K562 (cell line): Measurements from ENCODE around the gene EEF2K. TPM values are rescaled to one million over a fixed set of nuclear protein-coding genes. Genes with fewer than 3 reads are reported as not detected.

Experiments
- ATAC-seq: fragments of 200-7000 bp; cut with Tn5 transposase; 3 replicates; pipeline ENCODE4 v1.9.1; 2020; ENCODE audit warnings: moderate library complexity
- BruUV-seq: library from RNA; stranded (reverse); fragments of 400-500 nt; replicated peaks from 2 replicates; lab custom pipeline; 2021; lab: Mats Ljungman, UMichigan
- CTCF ChIA-PET: fragments of 300-600 bp; formaldehyde crosslinking; extraction: SDS; loops from one replicate; lab custom pipeline; 2021; ENCODE audit warnings: low intra/inter-chr PET ratio; lab: Yijun Ruan, JAX
- POLR2A ChIA-PET: fragments of 300-600, 350-650 bp; sonication (Branson Sonifier 250); formaldehyde crosslinking; extraction: SDS; loops from one replicate; lab custom pipeline; 2021; ENCODE audit warnings: antibody characterized with exemption, inconsistent platforms; lab: Yijun Ruan, JAX
- DNase-seq, 4 experiments: peaks; one replicate each; pipeline versions ENCODE4 v3.0.0 to v3.0.0-alpha.2; 2011 to 2018; ENCODE audit warnings: low spot score in 3 of 4, mixed read lengths in 3 of 4; ENCODE audit errors: extremely low read depth in 1 of 4
- FAIRE-seq: peaks from 2 replicates; lab custom pipeline; 2011; peaks lifted over from hg19 to GRCh38; lab: Jason Lieb, UNC
- H2AFZ ChIP-seq: 2 replicates; pipeline ENCODE4 v1.6.0; 2011; ENCODE audit warnings: low read depth, low read length, control low read depth, inconsistent platforms
- H3K27ac ChIP-seq: fragments of 200-600 bp; 3 replicates; pipeline ENCODE4 v1.8.0; 2011; ENCODE audit warnings: low read depth, mild to moderate bottlenecking, control low read depth, inconsistent platforms, low read length, moderate library complexity, mixed read lengths; ENCODE audit errors: extremely low read depth
- H3K27me3 ChIP-seq, 2 experiments: fragments of 300-600 bp in 1 of 2; 2 replicates in 1 of 2; 3 replicates in 1 of 2; pipeline versions ENCODE4 v1.6.0 to v1.8.0; 2011; ENCODE audit warnings: inconsistent platforms in 2 of 2, low read length in 2 of 2, mild to moderate bottlenecking in 1 of 2, mixed read lengths in 1 of 2, moderate library complexity in 1 of 2; ENCODE audit not compliant: control insufficient read depth in 2 of 2, insufficient read depth in 2 of 2
- H3K36me3 ChIP-seq: fragments of 300-600 bp; 3 replicates; pipeline ENCODE4 v1.8.0; 2011; ENCODE audit warnings: mild to moderate bottlenecking, low read length, inconsistent platforms; ENCODE audit not compliant: control insufficient read depth, insufficient read depth
- H3K4me1 ChIP-seq, 2 experiments: fragments of 200-600 bp in 1 of 2; replicated peaks in 1 of 2; 2 replicates in 1 of 2; 3 replicates in 1 of 2; pipeline versions ENCODE4 v1.5.1 to v1.8.0; 2011; ENCODE audit warnings: inconsistent platforms in 2 of 2, low read length in 2 of 2, mild to moderate bottlenecking in 1 of 2, mixed read lengths in 1 of 2, moderate library complexity in 1 of 2; ENCODE audit not compliant: control insufficient read depth in 2 of 2, insufficient read depth in 2 of 2
- H3K4me2 ChIP-seq: 2 replicates; pipeline ENCODE4 v1.6.1; 2011; ENCODE audit warnings: low read length, control low read depth, inconsistent platforms, mixed read lengths; ENCODE audit not compliant: insufficient read depth
- H3K4me3 ChIP-seq: fragments of 200-600 bp; sonication (generic), shearing (Covaris generic); 2 replicates; pipeline ENCODE4 v1.5.1; 2016; ENCODE audit warnings: control low read depth, inconsistent platforms
- H3K79me2 ChIP-seq: fragments of 200-600 bp; 3 replicates; pipeline ENCODE4 v1.8.0; 2011; ENCODE audit warnings: low read length, inconsistent platforms; ENCODE audit not compliant: control insufficient read depth, insufficient read depth
- H3K9ac ChIP-seq, 2 experiments: 2 replicates each; pipeline versions ENCODE4 v1.6.0 to v1.6.1; 2011; ENCODE audit warnings: low read depth in 2 of 2, low read length in 2 of 2, control low read depth in 1 of 2, inconsistent platforms in 1 of 2, mild to moderate bottlenecking in 1 of 2, mixed read lengths in 1 of 2; ENCODE audit not compliant: insufficient read depth in 1 of 2
- H3K9me1 ChIP-seq: one replicate; pipeline ENCODE4 v1.6.0; 2011; ENCODE audit warnings: inconsistent platforms, mild to moderate bottlenecking, low read length, moderate library complexity; ENCODE audit not compliant: control insufficient read depth, insufficient read depth
- H3K9me3 ChIP-seq: replicated peaks from 2 replicates; pipeline ENCODE4 v1.5.1; 2011; ENCODE audit warnings: low read depth, low read length, inconsistent platforms; ENCODE audit not compliant: control insufficient read depth, insufficient read depth
- H4K20me1 ChIP-seq: replicated peaks from 2 replicates; pipeline ENCODE4 v1.6.1; 2011; ENCODE audit warnings: low read length, inconsistent platforms, mixed read lengths; ENCODE audit not compliant: control insufficient read depth, insufficient read depth
- NFIX ChIP-seq: fragments of 250-450 bp; sonication (Bioruptor Pico); IDR thresholded peaks from 2 replicates; pipeline ENCODE4 v1.4.0; 2020; ENCODE audit warnings: low read depth, mild to moderate bottlenecking, moderate library complexity
- SMARCA4 ChIP-seq: fragments of 450-650 bp; IDR thresholded peaks from 2 replicates; pipeline ENCODE4 v1.6.1; 2016
- TBP ChIP-seq: optimal IDR thresholded peaks from 2 replicates; pipeline ENCODE3; 2011; ENCODE audit warnings: low read depth, low read length, improper control_type of control experiment
- ZNF263 ChIP-seq: sonication (generic); formaldehyde crosslinking; IDR thresholded peaks from 2 replicates; pipeline ENCODE4 v1.8.0; 2022; ENCODE audit warnings: mild to moderate bottlenecking, missing genetic modification reagents, borderline replicate concordance
- WGBS: fragments of 100-300 bp; shearing (Covaris generic); methylation state at CpG from one replicate; pipeline ENCODE4 v1.1.6; 2016; ENCODE audit warnings: low coverage, mixed read lengths; ENCODE audit not compliant: insufficient coverage; ENCODE audit errors: missing lambda C conversion rate; 5-methylcytosine and 5-hydroxymethylcytosine counted together
- in situ Hi-C: fragments of 300-500 bp; cut with MboI; formaldehyde crosslinking; loops from 4 replicates; pipeline ENCODE4 v1.15.0; 2018; ENCODE audit warnings: inconsistent platforms, mixed read lengths
- intact Hi-C: fragments of 100-400 bp; cut with micrococcal nuclease; formaldehyde crosslinking; loops from 2 replicates; pipeline ENCODE4 v1.14.2; 2022
- polyA plus RNA-seq, 8 experiments: library from polyadenylated mRNA; depleted of rRNA in 4 of 8; stranded (reverse) in 5 of 8; unstranded in 3 of 8; fragments of >200 nt; fragmentation: Nextera tagmentation in 2 of 8; fragmentation: Illumina TruSeq in 1 of 8; extraction: Ambion mirVana in 2 of 8; extraction: Trizol in 1 of 8; gene quantifications; 2 replicates each; pipeline versions ENCODE4 v1.2.1 to v1.2.3, GENCODE V29; 2011 to 2014; ENCODE audit warnings: inconsistent platforms in 1 of 8, missing spikeins in 1 of 8
- total RNA-seq, 7 experiments: library from RNA; depleted of rRNA in 6 of 7; stranded (reverse); fragments of >200 nt in 6 of 7; fragmentation: Illumina TruSeq in 2 of 7; extraction: Trizol in 2 of 7; gene quantifications; 2 replicates each; pipeline versions ENCODE4 v1.2.1 to v1.2.3, GENCODE V29; 2011 to 2021; ENCODE audit warnings: low replicate concordance in 1 of 7
- TF ChIP-seq, protein P1 (sequence below): fragments of 250-450 bp; sonication (Bioruptor Pico); IDR thresholded peaks from 2 replicates; pipeline ENCODE4 v1.5.0; 2021

Gene EEF2K
- total and polyA plus RNA-seq, 9 of the 15 experiments (the other 6 are each of a cell fraction or from before 2014, with no cell fraction given), result 3.0 to 35.2 (median 12.2) TPM

DNA sequence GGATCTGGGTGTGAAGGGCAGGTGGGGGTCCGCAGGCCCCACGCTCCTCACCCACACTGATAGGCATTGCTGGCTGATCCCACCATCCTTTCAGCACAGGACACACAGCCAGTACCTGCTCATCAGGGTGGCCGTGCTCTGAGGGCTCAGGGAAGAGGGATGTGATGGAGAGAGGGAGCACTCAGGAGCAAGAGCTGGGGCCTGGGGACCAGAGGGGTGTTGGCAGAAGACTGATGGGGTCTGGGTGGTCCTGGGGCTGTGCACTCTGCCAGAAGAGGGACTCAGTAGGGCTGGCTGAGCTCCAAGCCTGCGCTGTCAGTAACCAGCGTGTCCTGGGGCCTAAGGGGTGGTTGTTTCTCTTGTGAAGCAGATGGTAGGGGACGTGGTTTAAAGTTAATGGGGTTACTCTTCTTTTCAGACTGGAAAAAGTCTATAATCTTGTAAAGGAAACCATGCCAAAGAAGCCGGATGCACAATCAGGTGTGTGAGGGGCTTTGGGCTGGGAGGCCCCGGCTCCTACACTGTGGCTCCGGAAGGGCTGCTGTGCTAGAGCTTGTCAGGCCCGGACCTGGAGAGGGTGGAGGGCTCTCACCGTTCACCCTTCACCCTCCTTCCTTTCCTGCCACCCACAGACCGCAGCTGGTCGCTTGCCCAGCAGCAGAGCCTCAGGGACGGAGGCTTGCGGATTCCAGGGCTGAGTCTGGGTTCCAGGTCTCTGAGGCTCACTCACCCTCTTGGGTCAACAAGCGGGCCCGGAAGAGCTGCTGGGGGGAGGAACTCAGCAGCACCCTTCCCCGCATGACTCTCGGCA, 118.9 kb downstream of the EEF2K start:
- CTCF ChIA-PET, result no interaction called here
- H3K79me2 ChIP-seq, result peaks cover 18% of the 10 kb centered on the region
- POLR2A ChIA-PET, result interaction anchor here (1.8 kb wide), 1 partner anchor 9 kb away, joined by 5 read pairs; no protein-coding TSS in a partner anchor
- no peaks in the 10 kb centered on the region for H3K27me3 ChIP-seq
- peaks cover 99% of the 10 kb centered on the region for H3K36me3 ChIP-seq
- no peak for ATAC-seq
- BruUV-seq, result no TSS peak
- no peak overlapping the region for H2AFZ ChIP-seq
- WGBS, result 95% methylated on average over 17 of the region's 19 CpGs
- no peaks in the 10 kb centered on the region for H3K9me3 ChIP-seq
- H3K4me1 ChIP-seq, result peaks cover 0 to 4% of the 10 kb centered on the region in 2 experiments; a peak in 2 of 5 replicates
- TF ChIP-seq NFIX (no peak), TBP (no peak), ZNF263 (CRISPR knock-in tag) (peak; percentile 71), SMARCA4 (no peak)
- TF ChIP-seq, protein P1, sequence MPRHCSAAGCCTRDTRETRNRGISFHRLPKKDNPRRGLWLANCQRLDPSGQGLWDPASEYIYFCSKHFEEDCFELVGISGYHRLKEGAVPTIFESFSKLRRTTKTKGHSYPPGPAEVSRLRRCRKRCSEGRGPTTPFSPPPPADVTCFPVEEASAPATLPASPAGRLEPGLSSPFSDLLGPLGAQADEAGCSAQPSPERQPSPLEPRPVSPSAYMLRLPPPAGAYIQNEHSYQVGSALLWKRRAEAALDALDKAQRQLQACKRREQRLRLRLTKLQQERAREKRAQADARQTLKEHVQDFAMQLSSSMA (CRISPR knock-in tag), result no peak
- H3K4me2 ChIP-seq, result no peak overlapping the region
- H3K27ac ChIP-seq, result no peak overlapping the region
- H3K4me3 ChIP-seq, result no peak overlapping the region
- intact Hi-C loops, result loop anchor here (10.0 kb wide), 1 partner anchor 1140 kb away; no protein-coding TSS in a partner anchor
- peaks cover 23% of the 10 kb centered on the region for H4K20me1 ChIP-seq
- FAIRE-seq, result no peak
- in situ Hi-C loops, result no loop called here
- DNase-seq, result no peak
- H3K9ac ChIP-seq, result no peak overlapping the region
- no peaks in the 10 kb centered on the region for H3K9me1 ChIP-seq
